HG03066 (cell line): ENCODE measurements around the gene RNF115.
"Not testable (repeated sequence)": the region's sequence is repeated elsewhere in the genome, so short reads cannot be mapped to it uniquely, and the experiment has no call there.

Experiments used
- ATAC-seq: cut with Tn5 transposase; IDR thresholded peaks from one replicate; pipeline ENCODE4 v1.9.1; 2021; ENCODE audit warnings: low read depth; ENCODE audit not compliant: unreplicated experiment

RNF115 gene

DNA sequence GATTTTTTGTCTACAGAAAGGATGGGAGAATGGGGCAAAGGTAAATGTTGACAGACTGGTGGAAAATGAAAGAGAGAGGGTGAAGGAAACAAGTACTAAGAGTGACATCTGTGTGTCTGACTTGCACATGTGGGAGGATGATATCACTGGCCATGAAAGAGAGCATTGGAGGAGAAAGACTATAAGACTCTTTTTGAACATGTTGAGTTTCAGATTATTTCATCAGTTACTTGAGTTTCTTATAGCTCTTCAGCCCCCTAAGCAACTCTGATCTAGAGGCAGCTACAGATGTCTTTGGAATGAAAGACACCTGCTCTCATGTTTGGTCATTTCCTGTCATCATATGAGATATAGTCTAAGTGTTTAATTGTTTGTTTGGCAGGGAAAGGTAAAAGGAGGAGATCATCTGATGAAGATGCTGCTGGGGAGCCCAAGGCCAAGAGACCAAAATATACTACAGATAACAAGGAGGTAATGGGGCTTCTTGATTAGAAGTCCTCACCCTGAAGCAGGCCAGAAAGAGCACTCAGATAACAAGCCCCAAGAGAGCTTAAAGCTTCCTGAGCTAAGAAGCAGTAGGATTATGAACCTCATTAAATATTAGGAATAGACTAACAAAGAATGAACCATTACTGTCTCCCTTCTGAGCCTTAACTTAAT is 4.6 kb upstream of the RNF115 start:
- ATAC-seq: no peak

DNA sequence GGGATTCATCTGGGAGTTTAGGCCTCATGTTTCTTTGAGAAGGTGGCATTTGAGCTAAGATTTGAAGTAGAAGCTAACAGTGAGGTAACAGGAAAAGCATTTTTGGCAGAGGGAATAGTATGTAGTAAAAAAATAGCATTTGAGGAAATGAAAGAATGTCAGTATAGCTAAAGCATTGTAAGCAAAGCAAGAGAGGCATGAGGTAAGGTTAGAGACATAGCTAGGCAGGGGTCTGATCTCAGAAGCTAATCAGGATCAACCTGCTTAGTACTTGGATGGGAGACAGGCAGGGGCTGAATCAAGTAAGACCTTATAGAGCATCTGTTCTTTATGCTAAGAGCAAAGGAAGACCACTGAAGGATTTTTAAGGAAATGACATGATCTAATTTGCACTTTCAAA is 4.1 kb upstream of the RNF115 start:
- ATAC-seq: no peak

DNA sequence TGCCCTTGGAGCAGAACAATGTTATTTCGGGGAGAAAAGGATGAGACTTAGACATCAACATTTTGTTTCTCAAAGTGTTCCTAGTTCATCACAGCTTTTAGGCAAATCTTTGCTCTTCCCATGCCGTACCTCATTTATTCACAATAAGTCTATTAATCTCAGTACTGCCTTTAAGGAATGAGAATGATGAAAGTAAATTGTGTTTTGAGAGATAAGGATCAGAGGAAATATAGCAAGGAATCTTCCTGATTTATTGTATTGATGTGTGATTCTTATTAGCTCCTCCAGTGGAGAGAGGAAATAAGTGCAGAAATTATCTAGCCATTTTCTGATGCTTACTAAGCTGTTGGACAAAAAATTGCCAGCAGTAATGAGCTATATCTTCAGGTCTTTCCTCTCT is 2.1 kb upstream of the RNF115 start:
- ATAC-seq: no peak

DNA sequence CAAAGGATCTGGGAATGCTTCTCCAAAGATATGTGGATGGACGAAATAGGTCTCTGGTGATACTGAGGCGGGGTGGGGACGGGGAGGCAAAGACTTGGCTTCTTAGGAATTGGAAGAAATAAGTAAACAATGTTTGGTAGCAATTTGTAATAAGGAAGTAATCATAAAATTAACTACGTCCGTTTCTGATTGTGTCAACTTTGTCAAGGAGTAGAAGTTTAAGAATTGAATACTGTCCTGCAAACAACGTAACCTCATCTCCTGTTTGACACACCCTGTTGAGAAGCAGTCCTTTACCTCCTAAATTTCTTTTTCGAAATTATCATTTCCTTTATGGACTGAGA is 576 bp upstream of the RNF115 start:
- ATAC-seq: no peak

DNA sequence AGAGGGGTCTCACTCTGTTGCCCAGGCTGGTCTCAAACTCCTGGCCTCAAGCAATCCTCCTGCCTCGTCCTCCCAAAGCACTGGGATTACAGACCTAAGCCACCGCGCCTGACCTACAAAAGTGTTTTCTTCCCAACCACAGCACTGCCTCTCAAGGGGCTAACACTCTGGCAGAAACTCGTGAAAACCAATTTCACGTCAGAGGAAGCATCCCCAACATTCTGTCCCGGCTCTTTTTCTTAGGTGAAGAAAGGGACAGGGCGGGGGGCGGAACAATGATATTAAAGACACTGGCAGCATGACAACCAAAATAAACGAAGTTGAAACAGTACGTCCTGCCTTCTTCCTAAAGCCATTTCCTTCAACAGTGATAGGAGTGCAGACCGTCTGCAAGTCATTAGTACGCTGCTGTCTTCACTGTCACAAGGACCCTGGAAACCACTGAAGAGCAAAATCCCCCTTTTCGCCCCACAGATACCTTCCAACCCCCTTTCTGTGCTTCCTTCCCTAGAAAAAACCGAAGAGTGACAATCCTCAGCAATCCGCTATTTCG is 1.0 kb downstream of the RNF115 start:
- not testable (repeated sequence) for ATAC-seq

DNA sequence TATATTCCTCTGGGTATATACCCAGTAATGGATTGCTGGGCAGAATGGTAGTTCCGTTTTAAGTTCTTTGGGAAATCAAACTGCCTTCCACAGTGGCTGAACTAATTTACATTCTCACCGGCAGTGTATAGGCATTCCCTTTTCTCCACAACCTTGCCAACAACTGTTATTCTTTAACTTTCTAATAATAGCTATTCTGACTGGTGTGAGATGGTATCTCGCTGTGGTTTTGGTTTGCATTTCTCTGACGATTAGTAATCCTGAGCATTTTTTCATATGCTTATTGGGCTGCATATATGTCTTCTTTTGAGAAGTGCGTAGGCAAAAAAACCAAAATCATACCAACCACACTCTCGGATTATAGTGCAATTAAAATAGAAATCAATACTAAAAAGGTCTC is 5.8 kb downstream of the RNF115 start:
- ATAC-seq: not testable (repeated sequence)

DNA sequence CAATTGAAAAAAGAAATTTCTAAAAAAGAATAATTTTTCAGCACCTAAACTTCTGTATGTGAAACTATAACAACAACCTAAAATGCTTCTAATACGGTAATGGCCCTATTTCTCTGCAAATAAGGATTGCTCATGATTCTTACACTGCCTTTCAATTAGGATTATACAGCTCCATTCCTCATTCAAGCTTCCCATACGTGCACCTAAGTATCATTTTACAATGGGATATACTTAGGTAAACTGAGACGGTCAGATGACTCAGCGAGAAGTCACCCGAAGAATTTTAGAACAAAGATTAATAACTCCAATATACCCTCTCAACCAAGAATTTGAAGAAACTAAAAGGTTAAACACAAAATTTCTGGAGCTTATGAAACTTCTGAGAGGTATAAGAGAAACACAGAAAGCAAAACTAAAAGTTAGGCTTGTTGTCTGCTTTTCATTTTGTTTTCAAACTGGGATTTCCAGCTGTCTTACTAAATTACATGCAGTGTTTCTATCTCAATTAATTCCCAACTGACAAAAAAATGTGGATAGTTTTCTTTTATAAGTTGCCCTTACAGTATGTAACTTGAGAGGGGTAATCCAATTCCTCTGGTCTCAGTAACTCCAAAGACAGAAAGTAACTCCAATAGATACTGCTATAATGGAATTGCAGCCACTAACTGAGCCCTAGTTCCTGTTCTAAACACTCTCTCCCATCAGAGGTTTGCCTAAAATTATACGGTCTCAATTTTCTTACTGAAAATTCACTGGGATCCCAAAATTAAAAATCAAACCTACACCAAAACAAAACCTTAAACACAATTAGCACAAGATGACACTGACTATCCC is 10.7 kb downstream of the RNF115 start:
- not testable (repeated sequence) for ATAC-seq

DNA sequence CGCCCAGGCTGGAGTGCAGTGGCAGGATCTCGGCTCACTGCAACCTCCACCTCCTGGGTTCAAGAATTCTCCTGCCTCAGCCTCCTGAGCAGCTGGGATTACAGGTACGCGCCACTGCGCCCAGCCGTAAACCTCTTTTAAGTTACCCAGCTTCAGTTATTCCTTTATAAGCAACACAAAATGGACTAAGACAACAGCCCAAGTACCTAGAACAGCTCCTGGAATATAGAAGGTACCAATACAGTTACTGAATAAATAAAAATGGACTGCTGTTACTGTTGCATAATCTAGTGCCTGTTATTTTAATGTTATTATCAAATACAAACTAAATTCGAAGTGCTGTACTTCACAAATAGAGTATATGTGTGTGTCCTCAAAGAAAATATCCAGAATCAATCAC is 17.1 kb downstream of the RNF115 start:
- no peak for ATAC-seq

DNA sequence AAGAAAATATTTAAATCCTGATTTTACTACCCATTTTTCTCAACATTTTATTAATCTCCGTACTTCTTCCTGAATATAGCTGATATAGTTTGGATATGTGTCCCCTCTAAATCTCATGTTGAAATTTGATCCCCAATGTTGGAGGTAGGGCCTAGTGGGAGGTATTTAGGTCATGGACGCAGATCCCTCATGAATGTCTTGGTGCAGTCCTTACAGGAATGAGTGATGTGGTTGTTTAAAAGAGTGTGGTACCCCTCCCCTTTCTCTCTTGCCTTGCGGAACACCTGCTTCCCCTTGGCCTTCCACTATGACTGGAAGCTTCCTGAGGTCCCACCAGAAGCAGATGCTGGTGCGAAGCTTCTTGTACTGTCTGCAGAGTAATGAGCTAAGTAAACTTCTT is 17.5 kb downstream of the RNF115 start:
- ATAC-seq: no peak

DNA sequence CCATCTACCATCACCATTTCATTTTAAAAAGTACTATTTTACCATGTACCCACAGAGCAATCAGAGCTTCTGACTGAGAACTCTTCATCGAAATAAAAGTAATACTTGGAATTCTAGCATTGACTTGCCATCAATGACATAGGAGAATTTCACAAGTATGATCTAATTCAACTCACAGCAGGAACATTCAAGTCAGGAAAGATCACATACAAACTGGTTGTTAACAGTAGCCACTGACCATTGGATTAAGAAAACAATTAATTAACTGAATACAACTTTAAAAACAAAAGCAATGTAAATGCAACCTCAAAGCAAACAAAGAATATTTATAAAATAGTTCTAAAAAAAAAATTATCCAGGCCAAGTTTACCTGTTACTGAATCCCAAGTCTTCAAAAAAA is 18.8 kb downstream of the RNF115 start:
- no peak for ATAC-seq

DNA sequence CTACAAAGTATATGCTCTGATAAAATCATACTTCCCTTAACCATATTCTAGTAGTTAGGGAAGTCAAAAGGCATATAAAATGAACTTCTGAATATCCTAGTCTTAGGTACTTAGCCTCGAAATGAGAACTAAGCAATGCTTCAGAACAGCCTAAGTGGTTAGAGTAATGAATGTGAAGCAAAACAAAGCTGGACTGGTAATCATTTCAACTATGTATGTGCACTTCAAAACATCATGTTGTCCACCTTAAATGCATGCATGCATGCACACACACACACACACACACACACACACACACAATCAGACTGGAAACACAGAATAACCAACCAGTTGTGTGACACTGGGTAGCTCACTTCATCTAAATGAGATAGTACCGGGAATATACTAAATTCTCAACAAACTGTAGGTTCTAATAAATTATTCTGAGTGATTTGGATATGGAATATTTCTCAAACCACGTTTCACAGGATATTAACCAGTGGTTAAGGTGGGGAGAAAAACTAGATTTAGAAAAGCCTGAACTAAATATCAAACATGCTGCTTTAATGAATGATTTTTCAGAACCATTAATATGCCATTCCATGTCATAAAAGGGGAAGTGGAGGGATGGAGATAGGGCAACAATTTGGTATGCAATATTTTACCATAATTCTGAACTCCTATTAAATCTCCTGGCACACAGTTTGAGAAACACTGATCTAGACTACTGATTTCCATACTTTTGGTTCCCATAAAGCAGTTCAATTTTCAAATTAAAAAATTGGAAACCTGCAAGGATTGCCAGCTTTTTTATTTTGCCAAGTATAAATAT is 19.5 kb downstream of the RNF115 start:
- no peak for ATAC-seq

DNA sequence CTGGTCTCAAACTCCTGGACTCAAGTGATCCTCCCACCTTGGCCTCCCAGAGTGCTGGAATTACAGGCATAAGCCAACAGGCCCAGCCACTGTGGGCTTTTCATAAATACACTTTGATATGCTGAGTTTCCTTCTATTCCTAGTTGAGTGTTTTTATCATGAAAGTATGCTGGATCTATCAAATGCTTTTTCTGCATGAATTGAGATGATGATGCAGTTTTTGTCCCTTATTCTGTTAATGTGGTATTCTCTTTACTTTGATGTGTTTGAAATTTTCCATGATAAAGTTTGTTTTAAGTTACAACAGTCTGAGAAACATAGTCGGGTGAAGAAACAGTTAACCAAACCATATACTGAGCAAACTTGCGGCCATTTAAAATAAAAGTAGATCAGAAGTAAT is 24.1 kb downstream of the RNF115 start:
- ATAC-seq: no peak

DNA sequence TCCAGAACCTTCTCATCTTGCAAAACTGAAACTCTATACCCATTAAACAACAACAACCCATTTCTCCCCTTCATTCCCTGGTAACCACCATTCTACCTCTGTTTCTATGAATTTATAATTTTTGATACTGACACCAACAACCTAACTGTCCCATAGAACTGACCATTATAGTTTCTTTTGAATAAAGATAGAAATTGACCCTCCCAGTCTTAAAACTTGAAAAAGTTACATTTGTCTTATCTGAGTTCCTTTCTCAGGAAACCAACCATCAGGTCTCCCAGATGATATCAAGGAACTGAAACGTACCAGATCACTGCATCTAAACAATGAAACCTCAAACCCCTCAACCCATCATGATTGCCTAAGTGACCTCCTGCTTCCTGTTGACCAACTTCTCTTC is 27.1 kb downstream of the RNF115 start:
- no peak for ATAC-seq

DNA sequence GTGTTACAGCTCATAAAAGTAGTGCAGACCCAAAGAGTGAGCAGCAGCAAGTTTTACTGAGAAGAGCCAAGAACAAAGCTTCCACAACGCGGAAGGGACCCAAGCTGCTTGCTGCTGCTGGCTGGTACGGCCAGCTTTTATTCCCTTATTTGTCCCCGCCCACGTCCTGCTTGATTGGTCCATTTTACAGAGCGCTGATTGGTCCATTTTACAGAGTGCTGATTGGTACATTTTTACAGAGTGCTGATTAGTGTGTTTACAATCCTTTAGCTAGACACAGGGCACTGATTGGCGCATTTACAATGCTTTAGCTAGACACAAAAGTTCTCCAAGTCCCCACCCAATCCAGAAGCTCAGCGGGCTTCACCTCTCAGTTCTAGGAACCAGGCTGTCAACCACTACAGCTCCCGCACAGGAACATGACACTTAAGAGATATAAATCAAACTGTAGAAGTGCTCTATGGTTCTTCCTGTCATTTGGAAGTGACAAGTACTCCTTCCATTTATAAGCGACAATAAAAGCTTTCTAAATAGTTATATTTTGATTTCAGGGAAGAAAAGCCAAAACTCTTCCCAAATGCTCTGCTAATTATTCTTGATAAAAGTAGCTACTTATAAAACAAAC is 28.5 kb downstream of the RNF115 start:
- no peak for ATAC-seq

DNA sequence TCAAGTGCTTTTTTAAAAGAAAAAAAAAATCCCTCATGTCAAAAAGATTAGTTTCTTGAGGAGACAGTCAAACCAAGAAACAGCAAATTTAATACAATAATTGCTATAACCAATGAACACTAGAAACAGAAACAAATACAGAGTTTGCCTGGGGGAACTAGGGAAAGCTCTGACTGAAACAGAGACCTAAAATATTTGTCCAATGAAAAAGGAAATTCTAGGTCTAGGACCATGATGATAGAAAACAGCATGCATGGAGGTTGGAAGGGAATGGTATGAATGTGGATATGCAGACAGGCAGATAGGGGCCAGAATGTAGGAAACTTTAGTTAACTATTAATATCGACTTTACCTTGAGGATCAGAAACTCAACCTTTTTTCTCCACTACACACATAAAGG is 31.4 kb downstream of the RNF115 start:
- no peak for ATAC-seq

DNA sequence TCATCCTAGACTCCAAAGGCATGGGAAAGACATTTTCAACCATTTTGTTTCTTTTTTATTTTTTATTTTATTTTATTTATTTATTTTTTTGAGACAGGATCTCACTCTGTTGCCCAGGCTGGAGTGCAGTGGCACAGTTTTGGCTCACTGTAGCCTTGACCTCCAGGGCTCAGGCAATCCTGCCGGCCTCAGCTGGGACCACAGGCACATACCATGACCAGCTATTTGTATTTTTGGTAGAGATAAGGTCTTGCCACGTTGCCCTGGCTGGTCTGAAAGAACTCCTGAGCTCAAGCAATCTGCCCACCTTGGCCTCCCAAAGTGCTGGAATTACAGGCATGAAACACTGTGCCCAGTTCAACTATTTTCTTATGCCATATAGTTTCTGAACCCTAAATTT is 32.0 kb downstream of the RNF115 start:
- not testable (repeated sequence) for ATAC-seq

DNA sequence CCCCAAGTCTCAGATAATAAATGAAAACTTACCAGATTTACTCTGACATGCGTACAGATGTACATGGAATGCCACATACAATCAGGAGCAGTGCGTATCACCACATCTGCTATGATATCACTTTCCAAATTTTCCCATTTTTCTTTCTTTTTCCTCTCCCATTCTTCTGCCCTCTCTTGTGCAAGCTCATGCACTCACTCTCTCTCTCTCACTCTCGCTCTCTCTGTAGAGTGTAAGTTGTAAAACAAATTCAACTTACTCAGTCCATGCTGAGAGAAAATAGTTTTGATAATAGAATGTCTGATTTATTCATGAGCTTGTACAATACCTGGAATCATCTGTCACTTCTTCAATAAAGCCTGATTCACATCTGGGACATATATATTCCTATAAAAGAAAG is 35.3 kb downstream of the RNF115 start:
- ATAC-seq: no peak

DNA sequence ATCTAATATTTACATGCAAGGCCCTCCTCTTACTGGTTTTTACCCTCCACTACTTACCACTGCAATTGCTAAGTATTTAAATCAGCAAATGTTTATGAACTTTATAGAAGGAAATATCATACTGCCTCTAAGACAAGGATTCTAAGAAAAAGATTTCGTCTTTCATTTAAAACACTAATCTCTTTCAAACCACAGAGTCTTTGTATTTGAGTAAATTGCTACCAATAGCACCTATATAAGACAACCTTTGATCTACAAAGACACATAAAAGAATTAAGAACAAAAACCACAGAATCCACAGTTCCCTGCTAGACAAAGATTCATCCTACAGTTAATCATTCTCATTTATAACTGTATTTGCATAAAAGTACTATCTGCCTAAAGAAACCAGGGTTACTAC is 37.6 kb downstream of the RNF115 start:
- ATAC-seq: no peak

DNA sequence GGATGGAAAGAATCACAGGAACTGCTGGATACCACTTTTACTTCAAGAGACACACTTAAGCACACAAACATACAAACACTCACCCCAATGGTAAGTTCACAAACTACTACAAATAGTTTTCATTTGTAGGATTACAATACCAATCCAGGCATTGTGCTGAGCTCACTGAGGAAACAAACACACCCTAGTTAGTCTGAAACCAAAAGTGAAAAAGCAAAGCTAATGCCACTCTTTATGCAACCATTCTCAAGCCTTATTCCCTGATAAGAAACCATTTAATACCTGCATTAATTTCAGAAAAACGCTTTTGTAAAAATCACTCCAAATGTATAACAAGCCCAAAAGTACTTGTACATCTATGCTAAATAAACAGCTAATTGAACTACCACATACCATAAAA is 38.3 kb downstream of the RNF115 start:
- no peak for ATAC-seq

DNA sequence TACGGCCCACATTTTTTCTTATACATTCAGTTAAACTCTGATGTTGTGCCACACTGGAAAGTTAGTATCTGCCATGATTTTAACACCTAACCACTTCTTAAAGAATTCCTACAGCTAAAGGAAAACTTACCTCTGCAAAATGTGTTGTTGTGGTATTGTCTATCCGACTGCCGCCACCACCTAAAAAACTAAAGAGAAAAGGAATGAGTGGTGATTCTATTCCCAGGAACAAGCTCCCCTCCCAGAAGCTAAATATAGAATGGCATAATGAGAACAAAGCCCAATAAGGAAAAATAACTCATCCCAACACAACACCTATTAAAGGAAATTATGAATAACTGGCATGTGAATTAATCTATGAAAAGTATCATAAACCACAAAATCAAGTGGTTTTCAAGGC is 39.5 kb downstream of the RNF115 start:
- no peak for ATAC-seq
